ENCODE data around the gene P2RY13.

DNA sequence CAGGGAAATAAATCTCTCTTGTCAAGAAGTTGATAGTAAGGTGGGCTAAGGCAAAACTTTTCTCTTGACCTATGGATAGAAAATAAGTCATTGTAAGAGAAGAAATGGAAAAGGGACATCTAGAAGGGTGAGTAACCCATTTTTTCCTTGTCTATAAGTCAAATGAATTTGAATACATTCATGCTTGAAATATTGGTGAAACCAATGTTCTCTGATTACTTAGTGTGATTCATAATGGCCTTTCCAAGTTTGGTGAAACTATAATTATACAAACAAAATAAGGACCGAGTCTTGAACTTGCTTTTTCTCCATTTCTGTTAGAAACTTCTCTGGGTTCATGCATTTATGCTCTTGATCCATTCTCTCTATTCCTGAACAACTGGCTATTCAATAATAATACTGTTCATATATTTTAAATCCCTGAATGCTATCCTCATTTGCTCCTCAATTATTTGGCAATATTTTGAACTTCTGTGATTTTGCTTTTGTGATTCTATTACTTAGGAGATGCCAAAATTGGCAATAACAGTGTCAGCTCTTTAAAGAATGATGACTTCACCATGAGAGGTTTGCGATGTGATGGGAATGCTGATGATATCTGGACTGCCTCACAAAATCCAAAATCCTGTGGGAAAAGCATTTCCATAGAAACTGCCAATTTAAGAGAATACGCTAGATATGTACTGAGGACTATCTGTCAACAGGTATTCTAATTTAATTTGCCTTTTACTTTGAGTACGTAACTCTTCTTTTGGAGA, 42.9 kb upstream of the P2RY13 start:
- no peak for TF ChIP-seq CTCF (IDR thresholded peaks at IDR 0.05)
- TF ChIP-seq POLR2A (IDR thresholded peaks at IDR 0.05): no peak

Data from lower leg skin (tissue), 3 donors.